PC-9 (cell line): ENCODE results near the gene S100A7. TPM values are rescaled to one million over a fixed set of nuclear protein-coding genes. Genes with fewer than 3 reads are reported as not detected.
A peak's percentile ranks its signal among the peaks of the same experiment; 100 is the strongest.

Source experiments
- BruUV-seq: library from RNA; stranded (reverse); fragments of 400-500 nt; replicated peaks from 2 replicates; lab custom pipeline; 2021; lab: Mats Ljungman, UMichigan
- CTCF ChIA-PET: fragments of 300-600 bp; sonication (Branson Sonifier 250); formaldehyde crosslinking; loops from one replicate; lab custom pipeline; 2022; ENCODE audit warnings: antibody characterized with exemption; lab: Charles Lee
- POLR2A ChIA-PET: fragments of 300-600 bp; sonication (Branson Sonifier 250); formaldehyde crosslinking; loops from one replicate; lab custom pipeline; 2022; ENCODE audit warnings: antibody characterized with exemption; ENCODE audit not compliant: unreplicated experiment; lab: Charles Lee
- DNase-seq, 2 experiments: peaks; one replicate each; pipeline versions ENCODE4 v3.0.0 to v3.0.0-alpha.2; 2015 to 2022; ENCODE audit warnings: mixed read lengths in 1 of 2
- H2AFZ ChIP-seq: fragments of 200-600 bp; sonication (generic); 2 replicates; pipeline ENCODE4 v1.8.1; 2017; ENCODE audit warnings: antibody characterized with exemption
- H3F3A ChIP-seq: fragments of 200-600 bp; sonication (generic); 2 replicates; pipeline ENCODE4 v1.8.1; 2017; ENCODE audit warnings: antibody characterized with exemption, mild to moderate bottlenecking, low read depth; ENCODE audit not compliant: insufficient read depth
- H3K27ac ChIP-seq: fragments of 200-600 bp; sonication (generic); 2 replicates; pipeline ENCODE4 v1.6.1; 2016; ENCODE audit warnings: mixed run types
- H3K27me3 ChIP-seq: fragments of 200-600 bp; sonication (generic); 2 replicates; pipeline ENCODE4 v1.6.1; 2016; ENCODE audit warnings: low read depth, mixed run types; ENCODE audit not compliant: insufficient read depth
- H3K36me3 ChIP-seq: fragments of 200-600 bp; sonication (generic); 2 replicates; pipeline ENCODE4 v1.6.1; 2016; ENCODE audit warnings: low read depth, mixed run types
- H3K4me1 ChIP-seq: fragments of 200-600 bp; sonication (generic); replicated peaks from 2 replicates; pipeline ENCODE4 v1.6.1; 2016; ENCODE audit warnings: mixed run types; ENCODE audit not compliant: insufficient read depth
- H3K4me2 ChIP-seq: fragments of 200-600 bp; sonication (generic); 2 replicates; pipeline ENCODE4 v1.6.1; 2017; ENCODE audit warnings: mixed run types
- H3K4me3 ChIP-seq: fragments of 200-600 bp; sonication (generic); 2 replicates; pipeline ENCODE4 v1.6.1; 2016; ENCODE audit warnings: mixed run types
- H3K79me2 ChIP-seq: fragments of 200-600 bp; sonication (generic); 2 replicates; pipeline ENCODE4 v1.6.1; 2017; ENCODE audit warnings: low read depth, mixed run types
- H3K9me2 ChIP-seq: fragments of 200-600 bp; sonication (generic); 2 replicates; pipeline ENCODE4 v1.8.1; 2017; ENCODE audit warnings: mild to moderate bottlenecking; ENCODE audit not compliant: insufficient read depth
- H3K9me3 ChIP-seq: fragments of 200-600 bp; sonication (generic); 2 replicates; pipeline ENCODE4 v1.8.1; 2016; ENCODE audit warnings: low read depth; ENCODE audit not compliant: insufficient read depth
- H4K20me1 ChIP-seq: fragments of 200-600 bp; sonication (generic); 2 replicates; pipeline ENCODE4 v1.8.1; 2017; ENCODE audit not compliant: insufficient read depth
- EZH2 ChIP-seq: fragments of 200-600 bp; sonication (generic); IDR thresholded peaks from 2 replicates; pipeline ENCODE4 v1.8.0; 2017; ENCODE audit warnings: antibody characterized with exemption, low read depth
- intact Hi-C: fragments of 100-400 bp; cut with micrococcal nuclease; formaldehyde crosslinking; loops from one replicate; pipeline ENCODE4 v1.10.0; 2022; ENCODE audit not compliant: unreplicated experiment
- total RNA-seq: library from RNA; stranded (reverse); gene quantifications from 2 replicates; pipeline ENCODE4 v1.2.3, GENCODE V29; 2021
- TF ChIP-seq, protein P1 (sequence below): fragments of 200-600 bp; sonication (generic); conservative IDR thresholded peaks from 2 replicates; pipeline ENCODE4 v1.6.1; 2017; ENCODE audit warnings: mixed run types, antibody characterized with exemption, mild to moderate bottlenecking, moderate library complexity

The S100A7 gene
- total RNA-seq, 1 experiment from 2014 or later, result not detected

- POLR2A ChIA-PET, result interaction anchor here (0.5 to 0.6 kb wide), 2 partner anchors 25 to 1359 kb away, joined by 3 to 6 read pairs; no protein-coding TSS in a partner anchor
- Histone ChIP-seq H3K9me3 (no peaks in the 10 kb centered on the region), H3K79me2 (no peaks in the 10 kb centered on the region), H3K9me2 (no peaks in the 10 kb centered on the region), H3K36me3 (no peaks in the 10 kb centered on the region), H3K4me3 (no peak overlapping the region; the same call in 1 of the 2 replicates), H3K27me3 (no peaks in the 10 kb centered on the region), H3K4me2 (peak overlapping the region; percentile 57), H3K27ac (peak overlapping the region; percentile 57), H3F3A (peaks cover 34% of the 10 kb centered on the region), H4K20me1 (no peaks in the 10 kb centered on the region), H2AFZ (no peak overlapping the region), H3K4me1 (peaks cover 22% of the 10 kb centered on the region)
- CTCF ChIA-PET, result no interaction called here
- no TSS peak for BruUV-seq
- DNase-seq, result peak; percentile 51 to 88
- intact Hi-C loops, result no loop called here
- TF ChIP-seq EZH2, result no peak
- TF ChIP-seq, protein P1, sequence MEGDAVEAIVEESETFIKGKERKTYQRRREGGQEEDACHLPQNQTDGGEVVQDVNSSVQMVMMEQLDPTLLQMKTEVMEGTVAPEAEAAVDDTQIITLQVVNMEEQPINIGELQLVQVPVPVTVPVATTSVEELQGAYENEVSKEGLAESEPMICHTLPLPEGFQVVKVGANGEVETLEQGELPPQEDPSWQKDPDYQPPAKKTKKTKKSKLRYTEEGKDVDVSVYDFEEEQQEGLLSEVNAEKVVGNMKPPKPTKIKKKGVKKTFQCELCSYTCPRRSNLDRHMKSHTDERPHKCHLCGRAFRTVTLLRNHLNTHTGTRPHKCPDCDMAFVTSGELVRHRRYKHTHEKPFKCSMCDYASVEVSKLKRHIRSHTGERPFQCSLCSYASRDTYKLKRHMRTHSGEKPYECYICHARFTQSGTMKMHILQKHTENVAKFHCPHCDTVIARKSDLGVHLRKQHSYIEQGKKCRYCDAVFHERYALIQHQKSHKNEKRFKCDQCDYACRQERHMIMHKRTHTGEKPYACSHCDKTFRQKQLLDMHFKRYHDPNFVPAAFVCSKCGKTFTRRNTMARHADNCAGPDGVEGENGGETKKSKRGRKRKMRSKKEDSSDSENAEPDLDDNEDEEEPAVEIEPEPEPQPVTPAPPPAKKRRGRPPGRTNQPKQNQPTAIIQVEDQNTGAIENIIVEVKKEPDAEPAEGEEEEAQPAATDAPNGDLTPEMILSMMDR, result 0 out of 2 replicates have a peak, but pooled peaks have one; percentile 11
These were observed 30.0 kb upstream of the S100A7 start for GRCh38 chr1:153490272-153491051.

- Histone ChIP-seq H3K9me2 (no peaks in the 10 kb centered on the region), H2AFZ (no peak overlapping the region), H4K20me1 (no peaks in the 10 kb centered on the region), H3K79me2 (no peaks in the 10 kb centered on the region), H3K4me3 (no peak overlapping the region), H3K9me3 (no peaks in the 10 kb centered on the region), H3K36me3 (no peaks in the 10 kb centered on the region), H3K4me2 (no peak overlapping the region), H3K27ac (no peak overlapping the region), H3F3A (peaks cover 34% of the 10 kb centered on the region), H3K27me3 (no peaks in the 10 kb centered on the region), H3K4me1 (peaks cover 29% of the 10 kb centered on the region)
- no peak for DNase-seq
- no TSS peak for BruUV-seq
- TF ChIP-seq EZH2, result no peak
- TF ChIP-seq, protein P1, result no peak
- intact Hi-C loops, result no loop called here
- ChIA-PET CTCF (interaction anchor here (0.6 kb wide), 1 partner anchor 1556 kb away, joined by 5 read pairs; no protein-coding TSS in a partner anchor), POLR2A (interaction anchor here (0.6 to 0.7 kb wide), 2 partner anchors 29 to 47 kb away, joined by 5 to 7 read pairs; partner anchors contain the start of genes S100A6 and S100A7)
These were observed 28.3 kb upstream of the S100A7 start for GRCh38 chr1:153488731-153489130.

- H3F3A ChIP-seq, result peaks cover 34% of the 10 kb centered on the region
- intact Hi-C loops, result no loop called here
- TF ChIP-seq, protein P1, result no peak
- no peak for TF ChIP-seq EZH2
- H3K4me1 ChIP-seq, result peaks cover 34% of the 10 kb centered on the region
- DNase-seq, result no peak
- no peaks in the 10 kb centered on the region for H4K20me1 ChIP-seq
- no peak overlapping the region for H3K27ac ChIP-seq
- H3K9me3 ChIP-seq, result no peaks in the 10 kb centered on the region
- no peaks in the 10 kb centered on the region for H3K9me2 ChIP-seq
- BruUV-seq, result no TSS peak
- no peaks in the 10 kb centered on the region for H3K27me3 ChIP-seq
- no peaks in the 10 kb centered on the region for H3K36me3 ChIP-seq
- no peaks in the 10 kb centered on the region for H3K79me2 ChIP-seq
- no peak overlapping the region for H2AFZ ChIP-seq
- H3K4me2 ChIP-seq, result no peak overlapping the region
- ChIA-PET CTCF (no interaction called here), POLR2A (no interaction called here)
- H3K4me3 ChIP-seq, result no peak overlapping the region
These were observed 27.3 kb upstream of the S100A7 start for GRCh38 chr1:153487707-153488106.
